ENCODE data around the gene TNRC18.

The TNRC18 gene

DNA sequence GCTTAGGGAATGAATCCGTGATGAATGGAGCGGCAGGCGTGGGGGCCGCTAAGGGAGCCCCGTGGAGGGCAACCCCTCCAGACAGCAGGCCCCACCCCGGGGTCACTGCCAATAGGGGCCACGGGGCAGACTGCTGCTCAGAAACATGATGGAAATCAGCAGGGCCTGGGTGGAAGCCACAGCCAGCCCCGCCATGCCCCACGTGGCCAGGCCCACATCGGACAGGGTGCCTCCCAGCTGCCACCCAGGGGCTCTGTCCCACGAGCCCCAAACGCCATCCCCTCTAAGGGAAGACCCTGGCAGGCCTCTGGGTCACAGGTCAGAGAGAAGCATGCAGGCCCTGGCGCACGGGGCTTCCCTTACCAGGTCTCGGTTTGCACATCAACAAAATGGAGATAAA lies 28.4 kb downstream of the TNRC18 start:
- DNase-seq (ENCODE audit: insufficient read length, low spot score) = no peak
- no peak for TF ChIP-seq POU2F2 (IDR thresholded peaks at IDR 0.05; ENCODE audit: low read depth, low read length)
- TF ChIP-seq POLR2A (IDR thresholded peaks at IDR 0.05; ENCODE audit: low read depth, low read length) = no peak
- no peak for TF ChIP-seq SPI1 (IDR thresholded peaks at IDR 0.05; ENCODE audit: low read depth, low read length)
- no peak for TF ChIP-seq TAF1 (IDR thresholded peaks at IDR 0.05; ENCODE audit: low read depth, low read length)
- TF ChIP-seq PAX5 (IDR thresholded peaks at IDR 0.05; ENCODE audit: insufficient read depth, low read length, severe bottlenecking) = no peak
- TF ChIP-seq POLR2AphosphoS5 (IDR thresholded peaks at IDR 0.05; ENCODE audit: low read depth, low read length) = no peak

DNA sequence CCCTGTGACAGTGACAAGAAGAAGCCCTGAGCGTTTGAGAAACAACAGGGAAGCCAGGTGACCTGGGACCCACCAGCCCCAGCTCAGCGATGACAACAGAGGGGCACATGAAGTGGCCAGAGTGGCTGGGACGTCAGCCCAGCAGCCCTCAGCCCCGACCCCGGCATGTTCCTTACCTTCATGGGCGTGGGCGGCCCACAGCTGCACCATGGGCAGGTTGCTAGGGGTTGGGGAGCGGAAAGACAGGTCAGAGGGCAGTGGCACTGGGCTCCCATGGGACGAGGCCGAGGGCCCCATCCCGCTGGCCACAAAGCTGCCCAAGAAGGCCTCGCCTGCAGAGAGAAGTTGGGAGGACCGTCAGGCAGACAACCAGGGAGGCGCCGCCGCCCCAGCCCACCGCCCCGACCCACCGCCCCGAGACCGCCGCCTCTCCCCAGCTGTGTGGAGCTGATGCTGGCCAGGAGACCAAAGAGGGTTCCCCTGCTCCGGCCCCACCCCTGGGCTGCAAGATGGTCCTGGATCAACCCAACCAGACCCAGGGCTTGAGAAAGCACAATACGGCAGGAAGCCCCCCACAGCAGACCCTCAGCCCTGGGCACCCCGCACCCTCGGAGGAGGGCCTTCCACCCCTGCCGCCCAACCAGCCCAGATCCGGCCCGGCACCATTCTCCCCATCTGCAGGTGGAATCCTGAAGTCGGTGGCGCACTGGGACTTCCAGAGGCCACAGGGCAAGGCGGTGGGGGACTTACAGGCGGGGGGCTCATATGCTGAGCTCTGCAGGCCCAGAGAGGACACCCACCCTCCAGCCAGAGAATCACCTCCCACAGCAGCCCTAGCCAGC lies 29.1 kb downstream of the TNRC18 start:
- TF ChIP-seq TAF1 (IDR thresholded peaks at IDR 0.05; ENCODE audit: low read depth, low read length) = no peak
- DNase-seq (ENCODE audit: insufficient read length, low spot score) (no peak), FAIRE-seq (no peak)

More for the DNA sequence above, 28.4 kb downstream of the TNRC18 start:
- FAIRE-seq = no peak

DNA sequence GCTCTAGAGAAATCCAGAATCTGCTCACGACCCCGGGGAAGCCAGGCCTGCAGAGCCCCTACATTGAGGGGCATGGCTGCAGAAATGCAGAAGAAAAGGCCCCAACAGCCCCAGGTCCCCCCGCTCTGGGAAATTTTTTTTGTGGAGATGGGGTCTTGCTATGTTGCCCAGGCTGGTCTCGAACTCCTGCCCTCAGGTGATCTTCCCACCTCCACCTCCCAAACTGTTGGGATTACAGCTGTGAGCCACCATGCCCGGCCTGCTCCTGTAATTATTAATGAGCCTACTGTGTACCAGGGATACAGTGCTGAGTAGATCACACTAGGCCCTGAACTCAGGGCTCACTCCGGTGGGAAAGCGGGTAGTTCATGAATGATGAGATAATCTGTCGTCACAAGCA lies 29.9 kb downstream of the TNRC18 start:
- FAIRE-seq (no peak), DNase-seq (ENCODE audit: insufficient read length, low spot score) (no peak)
- TF ChIP-seq TAF1 (IDR thresholded peaks at IDR 0.05; ENCODE audit: low read depth, low read length) (no peak), POU2F2 (IDR thresholded peaks at IDR 0.05; ENCODE audit: low read depth, low read length) (no peak), SPI1 (IDR thresholded peaks at IDR 0.05; ENCODE audit: low read depth, low read length) (no peak), POLR2A (IDR thresholded peaks at IDR 0.05; ENCODE audit: low read depth, low read length) (no peak), POLR2AphosphoS5 (IDR thresholded peaks at IDR 0.05; ENCODE audit: low read depth, low read length) (no peak), PAX5 (IDR thresholded peaks at IDR 0.05; ENCODE audit: insufficient read depth, low read length, severe bottlenecking) (no peak)

DNA sequence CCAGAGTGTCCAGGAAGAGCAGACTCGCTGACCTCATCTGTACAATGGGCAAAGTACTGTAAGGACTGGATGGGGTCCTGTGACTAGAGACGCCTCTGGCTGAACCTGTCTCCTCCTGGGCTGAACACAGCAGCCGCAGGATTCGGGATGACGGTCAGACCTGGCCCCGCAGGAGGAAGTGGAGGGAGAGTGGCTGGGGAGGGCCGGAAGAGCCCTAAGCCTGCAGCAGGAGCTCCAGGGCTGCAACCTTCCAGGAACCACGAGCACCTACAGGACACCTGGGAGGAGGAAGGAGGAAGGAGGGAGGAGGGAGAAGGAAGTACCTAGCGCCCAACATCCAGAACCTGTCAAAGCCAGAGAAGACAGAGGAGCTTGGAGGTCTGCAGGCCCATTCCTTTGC lies 30.3 kb downstream of the TNRC18 start:
- no peak for FAIRE-seq
- no peak for DNase-seq (ENCODE audit: insufficient read length, low spot score)
- no peak for TF ChIP-seq SPI1 (IDR thresholded peaks at IDR 0.05; ENCODE audit: low read depth, low read length)
- no peak for TF ChIP-seq POLR2A (IDR thresholded peaks at IDR 0.05; ENCODE audit: low read depth, low read length)
- no peak for TF ChIP-seq POLR2AphosphoS5 (IDR thresholded peaks at IDR 0.05; ENCODE audit: low read depth, low read length)
- no peak for TF ChIP-seq TAF1 (IDR thresholded peaks at IDR 0.05; ENCODE audit: low read depth, low read length)
- TF ChIP-seq PAX5 (IDR thresholded peaks at IDR 0.05; ENCODE audit: insufficient read depth, low read length, severe bottlenecking) = no peak
- no peak for TF ChIP-seq POU2F2 (IDR thresholded peaks at IDR 0.05; ENCODE audit: low read depth, low read length)

DNA sequence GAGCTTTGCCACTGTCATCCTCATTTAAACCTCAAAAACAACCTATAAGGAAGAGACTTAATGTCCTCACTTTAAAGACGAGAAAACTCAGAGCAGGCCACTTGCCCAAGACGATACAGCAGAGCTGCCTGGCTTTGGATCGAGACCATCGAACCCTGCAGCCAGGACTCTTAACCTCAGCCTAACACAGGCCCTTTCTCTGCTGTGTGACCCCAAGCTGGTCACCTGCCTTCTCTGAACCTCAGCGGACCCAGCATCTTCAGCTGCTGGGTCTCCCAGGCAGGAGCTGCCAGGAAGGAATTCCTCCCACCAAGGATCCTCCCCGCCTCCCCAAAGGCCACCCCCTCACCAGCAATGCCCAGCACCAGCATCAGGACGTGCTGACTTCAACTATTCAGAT lies 32.7 kb downstream of the TNRC18 start:
- DNase-seq (ENCODE audit: insufficient read length, low spot score) = no peak
- FAIRE-seq = no peak
- TF ChIP-seq POLR2A (IDR thresholded peaks at IDR 0.05; ENCODE audit: low read depth, low read length) (no peak), TAF1 (IDR thresholded peaks at IDR 0.05; ENCODE audit: low read depth, low read length) (no peak), SPI1 (IDR thresholded peaks at IDR 0.05; ENCODE audit: low read depth, low read length) (no peak), PAX5 (IDR thresholded peaks at IDR 0.05; ENCODE audit: insufficient read depth, low read length, severe bottlenecking) (no peak), POLR2AphosphoS5 (IDR thresholded peaks at IDR 0.05; ENCODE audit: low read depth, low read length) (no peak), POU2F2 (IDR thresholded peaks at IDR 0.05; ENCODE audit: low read depth, low read length) (no peak)

DNA sequence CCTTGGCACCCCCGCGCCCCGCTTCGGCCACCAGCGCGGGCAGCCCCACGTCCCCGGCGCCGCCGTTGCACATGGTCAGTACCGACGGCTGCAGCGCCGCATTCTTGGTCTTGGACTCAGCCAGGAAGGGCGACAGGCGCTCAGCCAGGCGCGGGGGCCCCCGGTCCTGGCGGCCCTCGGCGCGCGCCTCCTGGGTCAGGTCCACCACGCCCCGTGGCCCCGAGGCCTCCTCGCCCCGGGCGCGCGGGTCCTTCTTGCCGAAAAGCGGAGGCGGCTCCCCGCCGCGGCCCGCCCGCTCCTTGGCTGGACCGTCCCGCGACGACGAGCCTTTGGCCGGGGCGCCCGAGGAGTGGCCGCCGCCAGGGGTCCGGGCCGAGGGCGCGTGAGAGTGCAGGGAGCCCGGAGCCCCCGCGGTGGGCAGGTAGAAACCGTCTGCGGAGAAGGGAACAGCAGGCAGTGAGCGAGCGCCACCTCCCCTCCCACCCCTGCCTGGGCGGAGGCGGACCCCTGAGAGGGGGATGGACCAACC lies 34.7 kb downstream of the TNRC18 start:
- TF ChIP-seq POLR2AphosphoS5 (IDR thresholded peaks at IDR 0.05; ENCODE audit: low read depth, low read length) (no peak), POLR2A (IDR thresholded peaks at IDR 0.05; ENCODE audit: low read depth, low read length) (no peak), TAF1 (IDR thresholded peaks at IDR 0.05; ENCODE audit: low read depth, low read length) (no peak), SPI1 (IDR thresholded peaks at IDR 0.05; ENCODE audit: low read depth, low read length) (no peak), POU2F2 (IDR thresholded peaks at IDR 0.05; ENCODE audit: low read depth, low read length) (no peak)
- DNase-seq (ENCODE audit: insufficient read length, low spot score) = no peak
- FAIRE-seq = no peak

DNA sequence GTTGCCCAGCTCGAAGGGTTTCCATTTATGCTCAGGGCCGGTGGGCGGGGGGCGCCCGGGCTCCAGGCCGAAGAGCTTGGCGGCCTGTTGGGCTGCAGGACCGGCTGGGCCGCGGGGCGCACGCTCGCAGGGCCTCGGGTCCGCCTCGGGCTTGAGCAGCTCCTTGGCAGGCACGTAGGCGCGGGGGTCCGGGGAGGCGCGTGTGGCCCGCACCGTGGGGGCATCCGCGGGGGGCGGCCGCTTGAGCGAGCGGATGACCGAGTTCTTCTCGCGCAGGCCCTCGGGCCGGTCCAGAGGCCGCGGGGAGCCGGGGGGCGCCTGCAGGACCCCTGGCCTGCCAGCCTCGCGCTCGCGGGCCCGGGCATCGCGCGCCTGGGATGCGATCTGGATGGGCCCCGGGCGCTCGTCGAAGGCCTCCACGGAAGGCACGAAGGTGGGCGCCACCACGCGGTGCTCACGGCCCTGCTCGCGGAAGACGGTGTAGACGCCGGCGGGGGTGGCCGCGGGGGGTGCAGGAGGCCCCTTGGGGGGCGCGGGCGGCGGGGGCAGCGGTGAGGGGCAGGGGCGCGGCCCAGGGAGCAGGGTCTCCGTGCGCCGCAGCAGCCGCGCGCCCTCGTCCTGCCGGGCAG lies 35.2 kb downstream of the TNRC18 start:
- DNase-seq (ENCODE audit: insufficient read length, low spot score) = no peak
- no peak for FAIRE-seq
- no peak for TF ChIP-seq TAF1 (IDR thresholded peaks at IDR 0.05; ENCODE audit: low read depth, low read length)
- TF ChIP-seq POU2F2 (IDR thresholded peaks at IDR 0.05; ENCODE audit: low read depth, low read length) = no peak

DNA sequence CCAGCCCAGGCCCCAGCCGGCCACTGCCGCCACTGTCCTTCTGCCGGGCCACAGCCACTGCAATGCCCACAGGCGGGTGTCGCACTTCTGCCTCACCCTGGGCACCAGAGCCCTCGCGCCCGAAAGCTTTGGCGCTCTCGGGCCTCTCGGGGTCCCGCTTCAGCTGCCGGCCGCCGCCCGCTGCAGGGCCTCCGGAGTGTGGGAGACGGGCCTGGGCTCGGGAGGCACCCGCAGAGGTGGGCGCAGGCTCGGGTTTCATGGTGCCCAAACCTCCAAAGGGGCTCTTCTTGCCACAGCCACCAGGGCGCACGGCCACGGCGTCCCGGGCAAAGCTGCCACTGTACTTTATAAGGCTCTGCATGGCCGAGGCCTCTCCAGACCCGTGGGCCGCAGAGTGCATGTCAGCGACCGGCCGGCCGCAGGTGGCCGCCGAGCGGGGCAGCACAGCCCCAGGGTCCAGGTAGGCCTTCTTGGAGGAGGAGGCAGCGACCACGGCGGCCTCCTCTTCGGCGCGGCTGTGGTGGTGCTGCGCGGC lies 35.9 kb downstream of the TNRC18 start:
- no peak for DNase-seq (ENCODE audit: insufficient read length, low spot score)
- FAIRE-seq = no peak
- no peak for TF ChIP-seq POU2F2 (IDR thresholded peaks at IDR 0.05; ENCODE audit: low read depth, low read length)
- no peak for TF ChIP-seq SPI1 (IDR thresholded peaks at IDR 0.05; ENCODE audit: low read depth, low read length)

DNA sequence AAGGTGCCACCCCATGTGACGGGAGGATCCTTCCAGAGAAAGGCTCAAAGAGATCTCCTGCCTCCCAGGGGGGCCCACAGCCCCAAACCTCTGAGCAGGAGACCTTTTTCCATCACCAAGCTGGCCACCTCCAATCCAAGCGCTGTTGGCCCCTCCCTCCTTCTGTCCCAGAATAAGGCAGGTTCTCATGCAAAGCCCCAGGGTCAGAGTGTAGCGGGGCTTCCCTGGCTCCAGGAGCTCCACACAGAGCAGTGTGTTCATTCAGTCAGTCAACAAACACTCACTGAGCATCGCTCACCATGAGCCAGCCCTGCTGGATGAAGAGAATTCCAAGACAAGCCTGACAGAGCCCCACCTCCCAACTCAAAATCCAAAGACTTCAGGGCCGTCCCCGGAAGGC lies 39.0 kb downstream of the TNRC18 start:
- DNase-seq (ENCODE audit: insufficient read length, low spot score) = no peak
- no peak for FAIRE-seq
- TF ChIP-seq POLR2AphosphoS5 (IDR thresholded peaks at IDR 0.05; ENCODE audit: low read depth, low read length) (no peak), POU2F2 (IDR thresholded peaks at IDR 0.05; ENCODE audit: low read depth, low read length) (no peak), POLR2A (IDR thresholded peaks at IDR 0.05; ENCODE audit: low read depth, low read length) (no peak), PAX5 (IDR thresholded peaks at IDR 0.05; ENCODE audit: insufficient read depth, low read length, severe bottlenecking) (no peak), TAF1 (IDR thresholded peaks at IDR 0.05; ENCODE audit: low read depth, low read length) (no peak), SPI1 (IDR thresholded peaks at IDR 0.05; ENCODE audit: low read depth, low read length) (no peak)
